Prostate gland (tissue), 2 donors: ENCODE measurements around the gene SARDH.

Source experiments
- CTCF ChIP-seq, 4 experiments: fragments of 200-600 bp in 2 of 4; fragments of 450-650 bp in 2 of 4; sonication (generic) in 2 of 4; IDR thresholded peaks; 1 replicate in 3 of 4; 2 replicates in 1 of 4; pipeline ENCODE4 v1.5.1; 2016 to 2019; ENCODE audit warnings: antibody characterized with exemption in 4 of 4, mild to moderate bottlenecking in 2 of 4, moderate library complexity in 2 of 4
- POLR2A ChIP-seq: fragments of 450-650 bp; IDR thresholded peaks from one replicate; pipeline ENCODE4 v1.6.1; 2016; ENCODE audit warnings: antibody characterized with exemption, mild to moderate bottlenecking
- POLR2AphosphoS5 ChIP-seq: sonication (generic); formaldehyde crosslinking; IDR thresholded peaks from one replicate; pipeline ENCODE4 v1.6.1; 2017; ENCODE audit warnings: antibody characterized with exemption

DNA sequence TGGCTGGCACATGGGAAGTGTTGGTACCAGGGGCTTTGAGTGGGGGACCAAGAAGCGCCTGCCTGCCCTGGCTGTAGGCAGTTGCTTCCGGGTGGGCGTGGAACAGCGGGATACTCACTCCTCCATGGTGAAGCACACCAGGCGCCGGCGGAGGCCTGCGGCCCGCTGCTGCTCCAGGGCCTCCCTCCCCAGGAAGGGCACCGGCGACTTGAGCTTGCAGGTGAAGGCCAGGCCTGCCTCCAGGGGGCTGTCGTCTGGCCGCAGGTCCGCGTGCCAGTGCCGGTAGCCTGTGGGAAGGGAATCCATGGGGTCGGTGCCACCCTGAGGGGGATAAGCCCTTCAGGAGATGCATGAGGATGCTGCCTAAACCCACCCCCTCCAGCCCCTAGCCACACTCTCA, 67.7 kb downstream of the SARDH start:
- TF ChIP-seq CTCF (IDR thresholded peaks at IDR 0.05), result no peak
- TF ChIP-seq POLR2AphosphoS5, result no peak
- TF ChIP-seq POLR2A, result no peak
